SK-N-SH treated with all-trans-retinoic acid at 6 μM for 48 hours (cell line): ENCODE measurements around the gene RPRD2.

ENCODE experiments used
- ATAC-seq: fragments of 200-7000 bp; cut with Tn5 transposase; 3 replicates; pipeline ENCODE4 v1.9.1; 2020; ENCODE audit warnings: mild to moderate bottlenecking, moderate library complexity
- CREB5 ChIP-seq: fragments of 250-450 bp; sonication (Bioruptor Pico); IDR thresholded peaks from 2 replicates; pipeline ENCODE4 v1.5.1; 2020; ENCODE audit warnings: low read depth, mild to moderate bottlenecking, moderate library complexity
- CSDC2 ChIP-seq: fragments of 250-450 bp; sonication (Bioruptor Pico); IDR thresholded peaks from 2 replicates; pipeline ENCODE4 v1.5.0; 2020; ENCODE audit warnings: mild to moderate bottlenecking, moderate library complexity
- CSRNP3 ChIP-seq: fragments of 250-450 bp; sonication (Bioruptor Pico); IDR thresholded peaks from 2 replicates; pipeline ENCODE4 v1.5.1; 2021; ENCODE audit warnings: mild to moderate bottlenecking, moderate library complexity
- ESRRG ChIP-seq: fragments of 250-450 bp; sonication (Bioruptor Pico); IDR thresholded peaks from 2 replicates; pipeline ENCODE4 v1.6.1; 2021; ENCODE audit warnings: mild to moderate bottlenecking
- GLIS3 ChIP-seq: fragments of 250-450 bp; sonication (Bioruptor Pico); IDR thresholded peaks from 2 replicates; pipeline ENCODE4 v1.5.0; 2020; ENCODE audit warnings: mild to moderate bottlenecking, moderate library complexity
- ISL1 ChIP-seq: fragments of 250-450 bp; sonication (Bioruptor Pico); IDR thresholded peaks from 2 replicates; pipeline ENCODE4 v2.1.2; 2022; ENCODE audit warnings: mild to moderate bottlenecking, moderate library complexity
- OSR1 ChIP-seq: fragments of 250-450 bp; sonication (Bioruptor Pico); IDR thresholded peaks from 2 replicates; pipeline ENCODE4 v1.8.0; 2022; ENCODE audit warnings: moderate library complexity, mild to moderate bottlenecking, inconsistent platforms
- PATZ1 ChIP-seq: fragments of 250-450 bp; sonication (Bioruptor Pico); IDR thresholded peaks from 2 replicates; pipeline ENCODE4 v1.8.0; 2020; ENCODE audit warnings: mild to moderate bottlenecking, moderate library complexity, borderline replicate concordance
- POU6F1 ChIP-seq: fragments of 250-450 bp; sonication (Bioruptor Pico); IDR thresholded peaks from 2 replicates; pipeline ENCODE4 v1.8.0; 2021; ENCODE audit warnings: low read depth, mild to moderate bottlenecking, moderate library complexity, borderline replicate concordance
- RARB ChIP-seq: fragments of 250-450 bp; sonication (Bioruptor Pico); IDR thresholded peaks from 2 replicates; pipeline ENCODE4 v1.8.0; 2021; ENCODE audit warnings: mild to moderate bottlenecking, moderate library complexity
- SNAI2 ChIP-seq: fragments of 250-450 bp; sonication (Bioruptor Pico); IDR thresholded peaks from 2 replicates; pipeline ENCODE4 v1.5.0; 2020; ENCODE audit warnings: mild to moderate bottlenecking, moderate library complexity
- TCF4 ChIP-seq: fragments of 250-450 bp; sonication (Bioruptor Pico); IDR thresholded peaks from 2 replicates; pipeline ENCODE4 v1.8.0; 2021; ENCODE audit warnings: mild to moderate bottlenecking, moderate library complexity, borderline replicate concordance
- TOX ChIP-seq: fragments of 250-450 bp; sonication (Bioruptor Pico); IDR thresholded peaks from 2 replicates; pipeline ENCODE4 v1.8.0; 2021; ENCODE audit warnings: mild to moderate bottlenecking, moderate library complexity, borderline replicate concordance
- ZFP3 ChIP-seq: fragments of 250-450 bp; sonication (Bioruptor Pico); IDR thresholded peaks from 2 replicates; pipeline ENCODE4 v1.5.0; 2020; ENCODE audit warnings: mild to moderate bottlenecking, moderate library complexity
- ZFP30 ChIP-seq: fragments of 450-650 bp; formaldehyde crosslinking; IDR thresholded peaks from 2 replicates; pipeline ENCODE4 v1.5.0; 2022; ENCODE audit warnings: mild to moderate bottlenecking, moderate library complexity
- ZNF8 ChIP-seq: fragments of 450-650 bp; formaldehyde crosslinking; IDR thresholded peaks from 2 replicates; pipeline ENCODE4 v1.5.0; 2020; ENCODE audit warnings: mild to moderate bottlenecking, moderate library complexity

Gene RPRD2

GRCh38 chr1:150466964-150467363 is 103.0 kb downstream of the RPRD2 start:
- TF ChIP-seq TCF4 (CRISPR knock-in tag): no peak
- no peak for TF ChIP-seq CSDC2 (CRISPR knock-in tag)
- TF ChIP-seq CREB5 (CRISPR knock-in tag): no peak
- no peak for TF ChIP-seq SNAI2 (CRISPR knock-in tag)
- no peak for TF ChIP-seq GLIS3
- no peak for TF ChIP-seq RARB (CRISPR knock-in tag)
- no peak for TF ChIP-seq ZFP3
- TF ChIP-seq ESRRG (CRISPR knock-in tag): no peak
- no peak for TF ChIP-seq OSR1
- TF ChIP-seq ISL1 (CRISPR knock-in tag): no peak
- TF ChIP-seq CSRNP3 (CRISPR knock-in tag): no peak
- no peak for TF ChIP-seq TOX

GRCh38 chr1:150469291-150469690 is 105.3 kb downstream of the RPRD2 start:
- no peak for ATAC-seq

More at GRCh38 chr1:150466964-150467363, 103.0 kb downstream of the RPRD2 start:
- no peak for ATAC-seq

GRCh38 chr1:150472601-150473200 is 108.8 kb downstream of the RPRD2 start:
- no peak for ATAC-seq
- TF ChIP-seq POU6F1 (CRISPR knock-in tag) (no peak), PATZ1 (CRISPR knock-in tag) (no peak), TOX (no peak), CSRNP3 (CRISPR knock-in tag) (no peak), SNAI2 (CRISPR knock-in tag) (no peak), ZFP30 (CRISPR knock-in tag) (no peak), GLIS3 (no peak), ZFP3 (no peak)

More at GRCh38 chr1:150469291-150469690, 105.3 kb downstream of the RPRD2 start:
- no peak for TF ChIP-seq CSDC2 (CRISPR knock-in tag)
- TF ChIP-seq GLIS3: no peak
- no peak for TF ChIP-seq ZNF8 (CRISPR knock-in tag)
- no peak for TF ChIP-seq RARB (CRISPR knock-in tag)
- no peak for TF ChIP-seq CREB5 (CRISPR knock-in tag)

- ATAC-seq: no peak
- TF ChIP-seq CSRNP3 (CRISPR knock-in tag): no peak
Observed at GRCh38 chr1:150473659-150474058, 109.7 kb downstream of the RPRD2 start.
